Measurements from ENCODE around the gene SCD5.
A peak's percentile ranks its signal among the peaks of the same experiment; 100 is the strongest.

The SCD5 gene

GRCh38 chr4:82791179-82791578 lies 7.4 kb downstream of the SCD5 start:
- H3K27ac ChIP-seq = no peak overlapping the region
- TF ChIP-seq CTCF (conservative IDR thresholded peaks at IDR 0.05) = no peak

GRCh38 chr4:82790060-82790660 lies 8.4 kb downstream of the SCD5 start:
- H3K27ac ChIP-seq = no peak overlapping the region
- TF ChIP-seq CTCF (conservative IDR thresholded peaks at IDR 0.05) = no peak

GRCh38 chr4:82789025-82789776 lies 9.4 kb downstream of the SCD5 start:
- TF ChIP-seq CTCF (conservative IDR thresholded peaks at IDR 0.05) = no peak
- H3K27ac ChIP-seq = no peak overlapping the region

GRCh38 chr4:82787342-82787741 lies 11.3 kb downstream of the SCD5 start:
- H3K27ac ChIP-seq = peak overlapping the region; percentile 32; the same call in 1 of the 2 replicates
- no peak for TF ChIP-seq CTCF (conservative IDR thresholded peaks at IDR 0.05)

- H3K27ac ChIP-seq = peak overlapping the region; percentile 32; the same call in 1 of the 2 replicates
- TF ChIP-seq CTCF (conservative IDR thresholded peaks at IDR 0.05) = no peak
Observed at GRCh38 chr4:82786828-82787227, 11.8 kb downstream of the SCD5 start.

GRCh38 chr4:82785611-82786400 lies 12.8 kb downstream of the SCD5 start:
- no peak overlapping the region for H3K27ac ChIP-seq
- no peak for TF ChIP-seq CTCF (conservative IDR thresholded peaks at IDR 0.05)

Measured in VCaP (cell line).